WTC11 (cell line): ENCODE measurements around the gene KRT37.

Source experiments
- ATF3 ChIP-seq: sonication (generic); formaldehyde crosslinking; conservative IDR thresholded peaks from 2 replicates; pipeline ENCODE4 v1.8.1; 2022; ENCODE audit warnings: mild to moderate bottlenecking, missing genetic modification reagents
- ATF6 ChIP-seq: sonication (generic); formaldehyde crosslinking; IDR thresholded peaks from 2 replicates; pipeline ENCODE4 v1.8.1; 2023; ENCODE audit warnings: mild to moderate bottlenecking, missing genetic modification reagents
- CTCF ChIP-seq: fragments of 200-600 bp; IDR thresholded peaks from 2 replicates; pipeline ENCODE4 v1.8.0; 2022; ENCODE audit warnings: antibody characterized with exemption
- E2F1 ChIP-seq: sonication (generic); formaldehyde crosslinking; IDR thresholded peaks from 2 replicates; pipeline ENCODE4 v1.8.0; 2022; ENCODE audit warnings: mild to moderate bottlenecking, missing genetic modification reagents
- ESRRA ChIP-seq: sonication (generic); formaldehyde crosslinking; IDR thresholded peaks from 2 replicates; pipeline ENCODE4 v1.8.1; 2022; ENCODE audit warnings: mild to moderate bottlenecking, missing genetic modification reagents, borderline replicate concordance
- FOXJ3 ChIP-seq: sonication (generic); formaldehyde crosslinking; IDR thresholded peaks from 2 replicates; pipeline ENCODE4 v1.9.0; 2021; ENCODE audit warnings: missing genetic modification reagents, mild to moderate bottlenecking, borderline replicate concordance
- JUN ChIP-seq: sonication (generic); formaldehyde crosslinking; IDR thresholded peaks from 2 replicates; pipeline ENCODE4 v1.8.0; 2023; ENCODE audit warnings: mild to moderate bottlenecking, missing genetic modification reagents
- MAX ChIP-seq: sonication (generic); formaldehyde crosslinking; IDR thresholded peaks from 2 replicates; pipeline ENCODE4 v1.8.0; 2022; ENCODE audit warnings: mild to moderate bottlenecking, missing genetic modification reagents
- SMAD4 ChIP-seq: sonication (generic); formaldehyde crosslinking; IDR thresholded peaks from 2 replicates; pipeline ENCODE4 v1.8.0; 2022; ENCODE audit warnings: mild to moderate bottlenecking, missing genetic modification reagents
- TCF7 ChIP-seq: sonication (generic); formaldehyde crosslinking; IDR thresholded peaks from 2 replicates; pipeline ENCODE4 v1.8.0; 2022; ENCODE audit warnings: mild to moderate bottlenecking, low read depth, missing genetic modification reagents, moderate library complexity
- TEAD4 ChIP-seq: sonication (generic); formaldehyde crosslinking; IDR thresholded peaks from 2 replicates; pipeline ENCODE4 v1.8.0; 2022; ENCODE audit warnings: mild to moderate bottlenecking, missing genetic modification reagents
- ZNF512 ChIP-seq: sonication (generic); formaldehyde crosslinking; IDR thresholded peaks from 2 replicates; pipeline ENCODE4 v1.8.1; 2022; ENCODE audit warnings: missing genetic modification reagents, borderline replicate concordance

- TF ChIP-seq CTCF (no peak), TEAD4 (CRISPR knock-in tag) (no peak), ATF3 (CRISPR knock-in tag) (no peak), ZNF512 (CRISPR knock-in tag) (no peak), E2F1 (CRISPR knock-in tag) (no peak), ATF6 (no peak), JUN (CRISPR knock-in tag) (no peak), ESRRA (CRISPR knock-in tag) (no peak), SMAD4 (CRISPR knock-in tag) (no peak), TCF7 (no peak), FOXJ3 (CRISPR knock-in tag) (no peak), MAX (CRISPR knock-in tag) (no peak)
Observed at GRCh38 chr17:41464682-41465081, 40.3 kb upstream of the KRT37 start.
